Activated CD4-positive, CD25-positive, alpha-beta regulatory T cell (primary cell): ENCODE results near the gene UNC119B.

ENCODE experiments used
- DNase-seq, 4 experiments: peaks; one replicate each; lab custom pipeline; 2025; lab: John Stamatoyannopoulos, UW

Gene UNC119B

DNA sequence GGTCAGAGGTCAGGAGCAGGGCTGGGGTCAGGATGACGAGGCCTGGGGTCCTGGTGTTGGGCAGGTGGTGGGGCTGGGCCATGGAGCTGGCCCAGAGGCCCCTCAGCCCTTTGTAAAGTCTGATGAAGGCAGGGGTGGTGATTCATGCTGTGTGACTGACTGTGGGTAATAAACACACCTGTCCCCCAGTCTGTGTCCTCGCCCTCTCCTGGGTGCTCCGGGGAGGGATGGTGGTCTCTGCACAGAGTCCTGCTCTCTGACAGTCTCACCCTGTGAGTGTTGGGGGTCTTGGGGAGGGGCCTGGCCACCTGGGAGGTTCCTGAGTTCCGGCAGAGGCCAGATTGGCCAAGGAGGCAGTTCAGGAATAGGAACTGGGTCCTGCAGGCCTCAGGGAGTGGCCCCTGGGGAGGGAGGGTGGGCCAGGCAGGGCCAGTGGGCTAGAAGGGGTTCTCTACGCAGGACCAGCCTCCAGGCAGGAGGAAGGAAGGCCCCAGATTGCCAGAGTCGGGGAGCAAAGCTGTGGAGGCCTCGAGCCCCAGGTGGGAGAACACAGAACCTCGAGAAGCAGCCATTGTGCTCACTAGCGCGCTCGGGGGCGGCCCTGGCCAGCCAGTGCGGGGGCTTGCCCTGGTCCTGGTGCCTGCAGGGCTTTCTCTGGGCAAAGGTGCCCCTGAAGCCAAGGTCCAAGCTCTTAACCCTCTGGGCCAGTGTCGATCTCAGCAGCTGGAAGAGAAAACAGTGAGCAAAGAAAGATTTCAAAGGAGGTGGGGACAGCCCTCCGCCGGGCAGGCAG, 29.8 kb downstream of the UNC119B start:
- DNase-seq: no peak

DNA sequence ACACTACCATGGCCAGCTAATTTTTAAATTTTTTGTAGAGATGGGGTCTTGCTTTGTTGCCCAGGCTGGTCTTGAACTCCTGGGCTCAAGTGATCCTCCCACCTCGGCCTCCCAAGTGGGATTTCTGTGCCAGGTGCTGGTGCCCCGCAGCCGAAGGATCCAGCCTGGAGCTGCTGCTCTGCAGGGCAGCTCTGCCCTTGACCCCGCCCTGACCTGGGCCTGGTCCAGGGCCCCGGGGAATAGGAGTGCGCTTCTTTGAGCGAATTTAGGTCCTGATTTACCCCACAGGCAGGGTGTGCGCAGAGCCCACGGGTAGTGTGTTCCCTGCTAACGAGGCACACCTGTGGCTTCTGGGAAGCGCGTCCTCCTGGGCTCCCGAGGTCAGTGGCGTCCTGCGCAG, 30.6 kb downstream of the UNC119B start:
- DNase-seq: no peak

DNA sequence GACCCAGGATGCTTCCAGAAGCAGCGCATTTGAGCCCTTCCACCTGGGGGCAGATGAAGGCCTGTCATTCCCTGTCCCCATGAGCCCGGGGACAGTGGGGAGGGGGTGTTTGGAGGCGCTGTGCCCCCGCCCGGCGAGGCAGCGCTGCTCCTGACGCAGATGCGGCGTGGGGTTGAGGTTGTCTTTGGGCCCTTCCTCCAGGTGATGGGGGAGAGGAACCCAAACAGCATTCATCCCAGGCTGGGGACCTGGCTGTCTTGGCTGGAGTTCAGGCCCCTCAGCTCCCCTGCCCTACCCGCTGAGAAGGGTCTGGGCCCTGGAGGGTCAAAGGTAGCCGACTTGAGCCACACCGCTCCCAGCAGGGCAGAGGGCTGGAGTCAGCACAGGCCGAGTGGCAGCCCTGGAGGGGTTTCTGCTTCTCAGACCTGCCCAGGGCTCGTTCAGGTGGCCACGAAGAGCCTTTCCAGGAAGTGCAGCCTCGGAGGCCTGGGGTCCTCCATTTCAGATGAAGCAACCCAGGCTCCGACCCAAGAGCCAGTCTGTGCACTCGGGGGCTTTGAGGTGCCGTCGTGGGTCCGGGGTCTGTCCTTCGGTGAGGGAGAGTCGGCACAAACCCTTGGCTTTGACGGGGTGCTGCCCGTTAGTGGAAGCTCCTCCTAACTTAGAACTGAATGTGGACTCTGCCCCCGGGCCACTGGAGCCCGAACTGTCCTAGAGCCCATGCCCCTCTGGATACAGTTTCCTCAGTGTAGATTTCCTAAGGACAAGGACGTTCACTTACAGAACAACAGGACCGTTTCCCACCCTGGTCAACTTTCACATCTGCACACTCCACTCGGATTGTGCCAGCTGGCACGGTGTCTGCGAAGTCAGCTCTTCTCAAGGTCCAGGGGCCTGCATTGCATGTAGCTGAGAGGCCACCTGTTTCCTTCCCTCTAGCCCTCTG, 31.5 kb downstream of the UNC119B start:
- no peak for DNase-seq

DNA sequence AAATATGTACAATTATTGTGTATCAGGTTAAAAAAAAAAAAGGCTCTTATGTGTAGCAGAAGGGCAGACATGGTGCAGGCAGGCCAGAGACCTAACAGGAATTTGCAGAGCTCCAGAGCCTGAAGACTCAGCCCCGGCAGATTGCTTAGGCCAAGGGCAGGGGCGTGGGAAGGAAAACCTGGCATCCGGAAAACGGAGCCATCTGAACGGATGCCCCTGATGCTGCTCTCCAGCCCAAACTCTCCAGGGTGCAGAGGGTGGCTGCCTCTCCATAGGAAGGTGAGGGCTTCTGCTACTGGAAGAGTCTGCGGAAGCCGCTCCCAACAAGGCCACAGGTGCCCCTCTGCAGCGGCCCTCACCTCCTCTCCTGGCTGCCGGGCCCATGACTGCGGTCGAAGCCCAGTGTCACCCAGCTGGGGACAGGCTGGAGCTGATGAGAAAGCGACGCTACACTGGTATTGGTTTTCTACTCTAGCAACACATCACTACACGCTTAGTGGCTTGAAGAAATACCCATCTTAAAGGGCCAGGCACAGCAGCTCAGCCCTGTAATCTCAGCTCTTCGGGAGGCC, 34.8 kb downstream of the UNC119B start:
- no peak for DNase-seq

DNA sequence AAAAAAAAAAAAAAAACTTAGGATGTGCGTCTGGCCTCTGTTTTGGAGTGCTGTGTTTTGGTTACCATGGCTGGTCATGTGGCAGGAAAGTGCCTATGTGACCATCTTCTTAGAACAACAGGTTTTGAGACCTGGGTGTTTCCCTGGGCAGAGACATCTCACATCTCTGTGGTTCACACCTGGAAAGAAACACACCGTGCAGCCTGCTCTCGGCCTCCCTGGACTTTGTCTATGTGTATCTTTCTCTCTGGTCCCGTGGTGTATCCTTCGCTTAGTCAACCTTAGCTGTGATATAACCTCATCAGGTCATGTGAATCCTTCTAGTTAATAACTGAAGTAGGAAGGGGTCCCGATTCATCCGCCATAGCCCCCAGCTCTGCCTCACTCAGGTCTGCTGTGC, 38.0 kb downstream of the UNC119B start:
- no peak for DNase-seq

DNA sequence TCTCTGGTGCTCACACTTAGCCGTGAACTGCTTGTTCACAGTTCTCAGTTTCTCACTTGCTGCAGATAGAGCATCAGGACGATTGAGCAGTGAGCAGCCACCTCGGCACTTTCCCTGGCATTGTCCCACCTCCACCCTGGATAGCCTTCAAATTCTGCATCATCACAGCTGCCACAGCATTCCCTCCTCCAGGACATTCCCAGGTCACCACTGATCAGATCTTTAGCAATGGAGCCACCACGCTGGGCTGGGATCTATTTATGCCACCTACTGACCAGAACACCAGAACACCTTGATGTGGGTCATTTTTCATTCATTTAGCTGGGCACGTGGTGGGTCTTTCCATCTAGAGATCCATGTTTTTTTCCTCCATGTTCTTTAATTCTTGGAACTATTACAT, 39.0 kb downstream of the UNC119B start:
- DNase-seq: no peak

DNA sequence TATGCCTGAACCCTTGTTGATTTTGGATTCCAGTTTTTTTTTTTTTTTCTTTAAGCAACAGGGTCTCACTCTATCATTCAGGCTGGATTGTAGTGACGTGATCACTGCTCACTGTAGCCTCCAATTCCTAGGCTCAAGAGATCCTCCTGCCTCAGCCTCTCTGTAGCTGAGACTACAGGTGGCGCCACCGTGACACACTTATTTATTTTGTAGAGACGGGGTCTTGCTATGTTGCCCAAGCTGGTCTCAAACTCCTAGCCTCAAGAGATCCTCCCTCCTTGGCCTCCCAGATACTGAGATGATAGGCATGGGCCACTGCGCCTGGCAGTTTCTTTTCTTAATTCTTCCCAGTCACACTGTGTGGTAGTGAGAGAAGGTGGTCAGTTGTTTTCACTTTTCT, 40.5 kb downstream of the UNC119B start:
- no peak for DNase-seq

DNA sequence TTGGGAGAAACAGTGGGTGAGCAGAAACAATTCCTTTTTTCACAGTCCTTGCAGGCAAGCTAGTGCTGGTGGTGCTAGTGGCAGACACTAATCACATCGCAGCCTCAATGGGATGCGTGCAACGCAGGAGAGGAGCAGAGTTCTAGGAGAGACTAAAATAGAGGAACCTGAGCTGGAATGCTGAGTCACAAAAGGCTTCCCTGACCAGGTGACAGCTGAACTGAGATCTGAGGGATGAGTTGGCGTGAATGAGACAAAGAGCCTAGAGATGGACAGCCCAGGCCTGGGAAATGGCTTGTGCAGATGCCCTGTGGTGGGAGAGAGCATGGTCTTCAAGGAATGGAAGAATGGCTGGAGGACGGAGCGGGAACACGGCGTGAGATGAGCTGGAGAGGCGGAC, 41.1 kb downstream of the UNC119B start:
- DNase-seq: no peak

DNA sequence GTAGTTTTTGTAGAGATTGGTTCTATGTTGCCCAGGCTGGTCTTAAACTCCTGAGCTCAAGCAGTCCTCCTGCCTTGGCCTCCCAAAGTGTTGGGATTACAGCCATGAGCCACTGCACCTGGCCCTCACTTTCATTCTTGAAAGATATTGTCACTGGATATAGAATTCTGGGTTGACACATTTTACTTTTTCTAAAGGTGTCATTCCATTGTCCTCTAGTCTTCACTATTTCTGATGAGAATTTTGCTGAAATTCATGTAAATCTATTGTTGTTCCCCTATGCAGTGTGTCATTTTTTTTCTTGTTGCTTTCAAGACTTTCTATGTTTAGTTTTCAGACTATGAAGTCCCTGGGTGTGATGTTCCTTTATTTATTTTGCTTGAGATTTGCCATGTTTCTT, 44.5 kb downstream of the UNC119B start:
- DNase-seq: no peak

DNA sequence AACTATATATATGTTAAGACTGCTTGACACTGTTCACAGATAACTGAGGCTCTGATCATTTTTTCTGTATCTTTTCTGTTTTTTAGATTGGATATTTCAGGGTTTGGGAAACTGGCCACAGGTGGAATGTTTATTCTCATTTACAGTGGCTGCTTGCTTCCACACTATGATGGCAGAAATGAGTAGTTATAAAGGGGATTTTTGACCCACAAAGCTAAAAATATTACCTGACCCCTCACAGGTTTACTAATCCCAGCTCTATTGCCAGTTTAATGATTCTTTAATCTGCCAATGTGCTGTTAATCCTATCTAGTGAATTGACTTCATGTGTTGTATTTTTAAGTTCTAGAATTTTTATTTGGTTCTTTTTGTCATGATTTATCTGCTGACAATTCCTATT, 45.0 kb downstream of the UNC119B start:
- no peak for DNase-seq

DNA sequence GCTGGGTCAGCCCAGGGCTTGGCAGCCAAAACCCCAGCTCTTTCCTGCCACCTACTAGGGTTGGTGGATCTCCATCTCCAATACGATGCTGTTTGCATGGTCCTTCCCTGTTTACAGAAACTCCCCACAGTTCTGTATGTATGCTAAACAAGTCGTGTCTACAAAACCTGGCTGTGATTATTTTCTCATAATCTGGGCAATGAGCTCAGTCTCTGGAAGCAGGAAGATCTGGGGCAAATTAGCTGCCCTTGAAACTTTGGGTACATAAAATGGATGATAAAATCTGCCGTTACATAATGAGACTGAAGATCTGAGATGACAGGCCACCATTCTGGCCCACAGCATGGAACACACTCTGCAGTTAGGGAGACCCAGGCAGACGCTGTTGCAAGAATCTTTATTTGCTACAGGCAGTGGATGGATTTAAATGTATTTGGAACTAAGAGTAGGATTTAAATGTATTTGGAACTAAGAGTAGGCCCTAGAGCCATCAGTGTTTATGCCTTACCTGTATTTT, 47.0 kb downstream of the UNC119B start:
- no peak for DNase-seq

DNA sequence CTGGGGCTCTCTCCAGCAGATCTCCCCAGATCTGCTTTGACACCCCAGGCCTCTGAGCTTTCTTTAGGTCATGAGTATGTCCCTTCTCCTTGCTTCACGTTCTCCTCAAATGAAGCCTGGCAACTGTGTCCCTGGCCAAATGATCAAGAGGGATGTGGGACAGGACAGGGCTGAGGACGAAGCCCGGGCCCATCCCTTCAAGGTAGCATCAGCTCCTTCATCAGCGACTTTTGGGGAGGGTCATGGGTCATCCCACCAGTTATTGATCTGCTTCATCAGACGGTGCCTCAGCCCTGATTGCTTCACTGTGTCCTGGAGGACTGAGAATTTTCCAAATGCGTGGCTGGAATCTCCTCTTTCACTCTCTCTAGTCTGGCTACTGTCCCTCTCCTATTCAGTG, 47.7 kb downstream of the UNC119B start:
- DNase-seq: no peak

DNA sequence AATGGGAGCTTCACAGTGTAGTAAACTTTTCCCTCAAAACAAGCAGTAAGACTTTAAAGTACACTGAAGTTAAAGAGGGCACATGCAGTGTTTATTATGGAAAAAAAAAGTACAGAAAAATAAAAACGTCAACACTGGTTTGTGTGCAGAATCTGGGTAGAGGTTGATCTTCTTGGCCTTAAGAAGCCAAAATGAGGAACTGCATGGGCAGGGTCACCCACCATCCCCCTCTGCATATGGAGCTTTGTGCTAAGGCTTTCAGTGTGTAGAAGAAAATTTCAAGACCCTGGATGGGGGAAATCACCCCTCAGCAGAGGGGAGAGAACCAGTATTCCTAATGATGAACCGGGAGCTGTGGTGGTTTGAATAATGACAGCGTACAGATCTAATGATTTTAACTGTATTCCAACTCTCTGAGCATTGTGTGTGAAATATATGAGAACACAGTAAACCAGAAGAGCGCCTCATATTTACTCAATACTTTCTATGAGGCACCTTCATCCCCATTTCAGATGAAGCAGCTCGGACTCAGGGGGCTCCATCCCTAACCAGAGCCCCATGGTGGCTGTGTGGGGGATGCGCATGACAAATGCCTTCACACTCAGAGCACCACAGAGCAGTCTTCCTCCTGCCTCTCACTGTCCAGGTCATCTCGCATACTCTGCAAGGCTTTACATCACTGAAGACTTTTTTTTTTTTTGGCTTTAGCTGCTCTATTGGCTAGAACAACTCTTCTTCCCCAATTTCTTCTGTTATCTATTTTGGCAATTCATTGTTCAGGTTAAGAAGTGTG, 48.7 kb downstream of the UNC119B start:
- DNase-seq: no peak

DNA sequence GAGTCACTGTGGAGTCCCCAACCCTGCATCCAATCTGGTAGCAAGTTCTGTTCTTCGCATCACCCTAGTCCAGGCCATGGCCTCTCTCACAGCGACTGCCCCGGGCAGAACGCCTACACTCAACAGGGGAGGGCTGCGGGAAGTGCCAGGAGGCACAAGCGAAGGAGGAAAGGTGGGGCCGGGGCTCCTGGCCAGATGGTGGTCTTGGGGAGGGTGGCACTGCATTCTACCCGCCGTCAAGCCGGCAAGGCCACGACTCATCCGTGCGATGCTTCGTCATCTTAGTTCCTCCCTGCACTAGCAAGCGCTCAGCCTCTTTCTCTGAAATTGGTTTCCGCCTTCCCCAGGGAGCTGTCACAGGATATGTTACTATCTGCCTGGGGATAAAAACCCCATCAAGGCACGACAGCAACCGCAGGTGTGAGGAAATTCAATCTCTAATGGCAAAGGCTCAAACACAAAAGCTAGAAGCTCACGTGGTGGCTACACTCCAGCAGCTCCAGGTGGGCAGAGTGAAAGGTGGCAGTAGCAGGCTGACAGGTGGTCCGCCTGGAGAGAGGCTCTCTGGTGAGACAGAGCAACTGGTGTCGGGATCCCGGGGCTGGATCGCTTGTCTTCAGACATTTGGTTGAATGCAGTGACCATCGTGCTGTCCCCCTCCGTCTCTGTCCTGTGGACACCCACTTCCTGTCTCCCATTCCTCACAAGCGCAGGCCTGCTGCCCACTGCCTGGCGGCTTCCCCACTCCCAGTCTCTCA, 49.5 kb downstream of the UNC119B start:
- no peak for DNase-seq

DNA sequence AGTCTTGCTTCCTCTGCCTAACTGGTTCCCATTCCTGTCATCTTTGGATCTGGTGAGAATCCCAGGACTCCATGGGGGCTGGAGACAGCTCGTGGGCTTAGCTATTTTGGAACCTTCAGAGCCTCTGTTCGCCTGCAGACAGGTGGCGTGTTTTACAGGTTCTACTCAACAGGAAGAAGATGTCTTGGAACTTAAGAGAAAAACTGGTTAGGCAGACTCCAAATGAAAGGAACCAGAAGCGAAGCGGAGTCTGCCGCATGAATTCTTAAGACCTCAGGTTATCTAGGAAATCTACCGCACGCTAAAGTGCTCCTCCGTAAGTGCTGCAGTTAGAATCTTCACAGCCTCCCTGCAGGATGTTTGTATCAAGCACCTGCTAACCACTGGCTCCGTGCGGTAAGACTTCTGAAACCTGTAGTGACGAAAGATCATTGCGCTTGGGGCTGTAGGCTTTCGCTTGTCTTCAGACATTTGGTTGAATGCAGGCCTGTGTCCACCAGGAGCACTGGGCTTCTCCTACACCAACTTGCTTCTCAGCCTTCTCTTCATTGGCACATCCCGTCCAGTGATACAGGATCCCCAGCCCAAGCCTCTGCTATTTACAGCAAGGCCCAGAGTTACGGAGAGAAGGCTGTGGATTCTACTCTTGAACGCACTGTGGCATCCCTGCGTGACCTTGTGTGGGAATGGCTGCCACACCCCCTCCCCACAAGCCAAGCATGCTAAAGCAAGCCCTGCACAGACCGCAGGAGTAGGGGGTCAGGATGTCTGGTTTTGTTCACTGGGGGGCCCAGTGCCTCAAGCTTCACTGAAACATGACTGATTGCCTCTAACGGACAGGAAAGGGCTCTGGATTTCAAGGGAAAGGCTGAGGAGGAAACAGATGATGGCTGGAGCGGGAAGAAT, 50.3 kb downstream of the UNC119B start:
- no peak for DNase-seq

DNA sequence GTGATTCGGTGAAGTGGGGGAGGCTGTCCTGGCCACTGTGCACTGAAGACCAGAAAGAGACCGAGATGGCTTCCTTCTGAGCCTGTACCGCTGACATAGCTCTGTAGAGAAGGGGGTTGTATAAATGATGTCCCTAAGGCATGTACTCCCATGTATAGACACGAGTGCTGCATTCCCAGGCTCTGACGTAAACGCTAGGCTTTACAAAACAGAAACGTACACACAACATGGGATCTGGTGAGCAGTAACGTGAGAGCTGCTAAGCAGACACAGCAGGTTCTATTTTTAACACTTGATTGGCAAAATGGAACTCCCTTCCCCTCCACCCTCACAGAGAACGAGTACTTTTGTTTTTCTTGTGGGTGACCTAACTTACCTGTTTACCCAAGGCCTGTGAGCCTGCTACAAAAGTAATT, 51.3 kb downstream of the UNC119B start:
- DNase-seq: no peak

DNA sequence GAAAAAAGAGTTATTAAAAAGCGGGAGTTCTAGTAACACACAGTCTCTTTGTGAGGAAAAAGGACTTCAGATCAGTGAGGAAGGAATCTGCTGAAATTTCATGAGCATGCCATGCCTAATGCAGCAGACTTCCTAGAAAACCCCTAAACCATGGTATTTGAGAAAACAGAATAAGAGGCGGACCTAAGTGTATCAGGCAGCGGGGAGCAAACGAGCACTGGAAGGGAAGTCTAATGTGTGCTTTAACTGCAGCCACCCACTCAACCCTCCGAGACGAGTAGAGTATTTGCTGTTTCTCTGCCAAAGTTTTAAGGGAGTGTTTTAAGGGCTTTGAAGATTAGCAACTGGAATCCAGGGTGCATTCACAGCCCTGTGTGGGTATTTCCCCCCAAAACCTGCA, 51.8 kb downstream of the UNC119B start:
- DNase-seq: no peak

DNA sequence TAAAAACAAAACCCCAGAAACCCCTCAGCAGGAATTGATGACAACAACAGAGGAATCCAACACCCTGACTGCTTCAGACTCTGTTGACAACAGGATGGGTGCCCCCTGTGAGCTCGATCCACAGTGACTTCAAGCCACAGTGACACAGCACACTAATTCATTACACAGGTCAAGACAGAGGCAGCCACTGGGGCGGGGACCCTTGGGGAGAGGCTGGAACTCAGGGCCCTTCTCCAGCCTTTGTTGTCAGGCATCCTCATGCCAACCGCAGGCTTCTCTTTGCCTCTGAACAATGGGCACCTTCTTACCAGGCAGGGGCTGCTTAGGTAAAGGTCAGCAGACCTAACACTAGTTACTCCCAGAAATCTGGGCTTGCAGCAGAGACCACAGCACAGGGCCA, 53.0 kb downstream of the UNC119B start:
- DNase-seq: no peak

DNA sequence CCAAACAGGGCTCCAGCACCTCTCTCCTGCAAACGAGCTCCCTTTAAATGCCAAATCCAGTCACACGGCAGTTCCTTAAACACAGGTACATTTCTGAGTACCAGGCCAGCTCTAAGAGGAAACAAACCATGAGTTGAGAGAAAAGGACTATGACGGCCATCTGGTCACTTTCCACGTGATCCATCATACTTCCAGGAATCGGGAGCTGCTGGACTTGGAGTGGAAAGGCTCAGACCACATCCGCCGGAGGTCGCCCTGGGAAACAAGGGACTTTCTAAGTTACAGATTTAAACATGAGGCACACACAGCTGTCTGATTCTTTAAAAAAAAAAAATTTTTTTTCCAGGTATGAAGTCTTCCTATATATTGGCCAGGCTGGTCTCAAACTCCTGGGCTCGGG, 54.6 kb downstream of the UNC119B start:
- DNase-seq: no peak

DNA sequence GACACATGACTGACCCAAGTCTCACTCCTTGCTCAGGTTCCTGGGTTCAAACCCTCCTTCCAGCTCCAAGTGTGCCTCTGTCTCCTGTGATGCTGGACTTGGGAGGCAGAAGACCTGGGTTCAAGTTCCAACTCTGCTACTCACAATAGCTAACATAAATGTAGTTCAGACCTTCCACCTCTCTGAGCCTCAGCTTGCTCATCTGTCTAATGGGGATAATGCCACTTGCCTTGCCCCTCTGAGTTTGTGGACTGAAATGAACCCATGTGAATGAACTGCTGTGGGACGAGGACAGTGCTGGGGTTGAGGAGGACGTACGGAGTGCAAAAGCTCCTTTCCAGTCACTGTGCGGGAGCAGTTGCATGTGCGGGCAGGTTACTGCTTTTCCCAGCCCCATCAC, 56.3 kb downstream of the UNC119B start:
- DNase-seq: no peak
